Forelimb muscle (tissue), 1 donor: ENCODE data around the gene CBFA2T3. TPM values are rescaled to one million over a fixed set of nuclear protein-coding genes. Genes with fewer than 3 reads are reported as not detected.
"Not testable (repeated sequence)": the region's sequence is repeated elsewhere in the genome, so short reads cannot be mapped to it uniquely, and the experiment has no call there.

Experiments
- DNase-seq: peaks from one replicate; pipeline ENCODE4 v3.0.0-alpha.2; 2013; ENCODE audit warnings: low read depth
- polyA plus RNA-seq: library from polyadenylated mRNA; unstranded; fragments of 120-200 nt; gene quantifications from one replicate; pipeline ENCODE4 v1.2.1, GENCODE V29; 2013; ENCODE audit not compliant: insufficient read length

Gene CBFA2T3
- polyA plus RNA-seq, result 18.9 TPM

- peak; percentile 24 for DNase-seq
These were observed at the start of gene CBFA2T3 for GRCh38 chr16:88977018-88977811. Gene CBFA2T3 (minus strand): TSS chr16:88977207. CDS start chr16:88976807, 400 bp downstream.

- DNase-seq, result no peak
These were observed 49.2 kb upstream of the CBFA2T3 start for GRCh38 chr16:89026121-89026612.

- DNase-seq, result no peak
These were observed 48.6 kb upstream of the CBFA2T3 start for GRCh38 chr16:89025636-89026035.

- DNase-seq, result no peak
These were observed 47.6 kb upstream of the CBFA2T3 start for GRCh38 chr16:89024546-89025060.

- DNase-seq, result no peak
These were observed 46.9 kb upstream of the CBFA2T3 start for GRCh38 chr16:89023621-89024511.

GRCh38 chr16:89023151-89023551 lies 46.1 kb upstream of the CBFA2T3 start:
- no peak for DNase-seq

GRCh38 chr16:89022051-89022836 lies 45.2 kb upstream of the CBFA2T3 start:
- no peak for DNase-seq

- no peak for DNase-seq
These were observed 44.1 kb upstream of the CBFA2T3 start for GRCh38 chr16:89020925-89021595.

GRCh38 chr16:89020068-89020924 lies 43.3 kb upstream of the CBFA2T3 start:
- DNase-seq, result no peak

GRCh38 chr16:89019511-89019910 lies 42.5 kb upstream of the CBFA2T3 start:
- DNase-seq, result no peak

GRCh38 chr16:89018282-89019158 lies 41.5 kb upstream of the CBFA2T3 start:
- no peak for DNase-seq

- no peak for DNase-seq
These were observed 40.7 kb upstream of the CBFA2T3 start for GRCh38 chr16:89017543-89018281.

GRCh38 chr16:89016561-89016960 lies 39.6 kb upstream of the CBFA2T3 start:
- DNase-seq, result not testable (repeated sequence)

GRCh38 chr16:89015271-89015859 lies 38.4 kb upstream of the CBFA2T3 start:
- DNase-seq, result no peak

- DNase-seq, result no peak
These were observed 37.6 kb upstream of the CBFA2T3 start for GRCh38 chr16:89014403-89015230.

GRCh38 chr16:89013692-89014402 lies 36.8 kb upstream of the CBFA2T3 start:
- DNase-seq, result no peak
